ENCODE measurements around the gene STK24. TPM values are rescaled to one million over a fixed set of nuclear protein-coding genes. Genes with fewer than 3 reads are reported as not detected.

The STK24 gene
- polyA plus RNA-seq, 1 experiment = 44.0 TPM

- no peak overlapping the region for H3K27ac ChIP-seq (ENCODE audit: low read depth, low read length)
- no peak for TF ChIP-seq CTCF (IDR thresholded peaks at IDR 0.05; ENCODE audit: low read depth, low read length)
- H3K9me3 ChIP-seq (ENCODE audit: control insufficient read depth, insufficient read depth, low read length) = no peaks in the 10 kb centered on the region; the same call in 1 of the 2 replicates
- no peaks in the 10 kb centered on the region for H3K27me3 ChIP-seq (ENCODE audit: control insufficient read depth, insufficient read depth, low read length)
- ChIA-PET POLR2A (no interaction called here), CTCF (no interaction called here)
- no peak for DNase-seq (ENCODE audit: low read depth, low spot score)
- H3K4me3 ChIP-seq (ENCODE audit: low read depth, low read length) = no peak overlapping the region
Observed at GRCh38 chr13:98429081-98429480, 147.8 kb downstream of the STK24 start.

DNA sequence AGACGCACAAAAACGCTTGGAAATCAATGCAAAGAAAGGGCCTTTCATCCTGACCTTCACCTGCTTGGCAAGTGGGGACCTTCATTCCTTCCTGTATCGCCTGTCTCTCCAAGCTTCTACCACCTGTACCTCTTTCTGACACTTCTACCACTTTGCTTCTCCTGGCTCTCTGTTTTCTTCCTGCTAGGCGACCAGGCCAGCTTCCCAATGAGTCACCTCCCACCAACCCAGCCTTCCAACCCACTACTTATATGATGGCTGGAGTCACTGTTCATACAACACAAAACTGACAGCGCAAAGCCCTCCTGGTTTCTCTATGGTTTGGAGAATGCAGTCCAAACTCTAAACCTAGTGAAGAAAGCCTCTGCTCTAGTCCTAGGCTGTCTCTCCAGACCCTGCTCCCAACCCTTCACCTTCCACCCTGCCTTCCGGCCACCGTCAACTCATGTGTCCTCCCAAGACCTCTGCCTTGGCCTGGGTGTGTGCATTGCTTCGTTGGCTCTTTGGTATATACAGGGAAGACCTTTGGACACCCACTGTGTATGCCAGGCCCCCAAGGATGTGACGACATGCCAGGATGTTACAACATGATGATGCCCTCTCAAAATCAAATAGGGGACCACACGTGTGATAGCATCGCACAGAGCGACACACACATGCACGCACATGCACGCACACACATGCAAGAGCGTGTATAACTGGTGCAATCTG, 148.5 kb downstream of the STK24 start:
- no peak for DNase-seq (ENCODE audit: low read depth, low spot score)
- TF ChIP-seq CTCF (IDR thresholded peaks at IDR 0.05; ENCODE audit: low read depth, low read length) = no peak
- Histone ChIP-seq H3K27ac (ENCODE audit: low read depth, low read length) (no peak overlapping the region), H3K4me3 (ENCODE audit: low read depth, low read length) (no peak overlapping the region), H3K27me3 (ENCODE audit: control insufficient read depth, insufficient read depth, low read length) (no peaks in the 10 kb centered on the region), H3K9me3 (ENCODE audit: control insufficient read depth, insufficient read depth, low read length) (no peaks in the 10 kb centered on the region; the same call in 1 of the 2 replicates)
- CTCF ChIA-PET = no interaction called here
- POLR2A ChIA-PET = no interaction called here

GRCh38 chr13:98427331-98427995, 149.4 kb downstream of the STK24 start:
- Histone ChIP-seq H3K27ac (ENCODE audit: low read depth, low read length) (no peak overlapping the region), H3K9me3 (ENCODE audit: control insufficient read depth, insufficient read depth, low read length) (no peaks in the 10 kb centered on the region; the same call in 1 of the 2 replicates), H3K4me3 (ENCODE audit: low read depth, low read length) (no peak overlapping the region), H3K27me3 (ENCODE audit: control insufficient read depth, insufficient read depth, low read length) (no peaks in the 10 kb centered on the region)
- TF ChIP-seq CTCF (IDR thresholded peaks at IDR 0.05; ENCODE audit: low read depth, low read length) = no peak
- DNase-seq (ENCODE audit: low read depth, low spot score) = no peak
- CTCF ChIA-PET = interaction anchor here (1.3 kb wide), 1 partner anchor 226 kb away, joined by 3 read pairs; no protein-coding TSS in a partner anchor
- POLR2A ChIA-PET = interaction anchor here (0.7 kb wide), 1 partner anchor 394 kb away, joined by 6 read pairs; no protein-coding TSS in a partner anchor

GRCh38 chr13:98423417-98423816, 153.5 kb downstream of the STK24 start:
- CTCF ChIA-PET = no interaction called here
- no peaks in the 10 kb centered on the region for H3K27me3 ChIP-seq (ENCODE audit: control insufficient read depth, insufficient read depth, low read length)
- no peak for DNase-seq (ENCODE audit: low read depth, low spot score)
- H3K4me3 ChIP-seq (ENCODE audit: low read depth, low read length) = no peak overlapping the region
- no peak for TF ChIP-seq CTCF (IDR thresholded peaks at IDR 0.05; ENCODE audit: low read depth, low read length)
- H3K27ac ChIP-seq (ENCODE audit: low read depth, low read length) = no peak overlapping the region
- no peaks in the 10 kb centered on the region for H3K9me3 ChIP-seq (ENCODE audit: control insufficient read depth, insufficient read depth, low read length)
- POLR2A ChIA-PET = interaction anchor here (0.5 kb wide), 1 partner anchor 321 kb away, joined by 6 read pairs; no protein-coding TSS in a partner anchor

GRCh38 chr13:98422046-98422445, 154.9 kb downstream of the STK24 start:
- no peak for DNase-seq (ENCODE audit: low read depth, low spot score)
- Histone ChIP-seq H3K4me3 (ENCODE audit: low read depth, low read length) (no peak overlapping the region), H3K27me3 (ENCODE audit: control insufficient read depth, insufficient read depth, low read length) (no peaks in the 10 kb centered on the region), H3K9me3 (ENCODE audit: control insufficient read depth, insufficient read depth, low read length) (peaks cover under 1% of the 10 kb centered on the region; the same call in 1 of the 2 replicates), H3K27ac (ENCODE audit: low read depth, low read length) (no peak overlapping the region)
- TF ChIP-seq CTCF (IDR thresholded peaks at IDR 0.05; ENCODE audit: low read depth, low read length) = no peak
- ChIA-PET POLR2A (no interaction called here), CTCF (no interaction called here)

Measured in AG04450 (cell line).